Peyer's patch (tissue), 4 donors: ENCODE results near the gene FAM184B.

Source experiments
- CTCF ChIP-seq, 6 experiments: fragments of 450-650 bp in 4 of 6; fragments of 200-600 bp in 2 of 6; sonication (generic) in 1 of 6; IDR thresholded peaks; one replicate each; pipeline ENCODE4 v1.5.1; 2017 to 2019; ENCODE audit warnings: antibody characterized with exemption in 6 of 6, mild to moderate bottlenecking in 3 of 6, moderate library complexity in 1 of 6
- POLR2A ChIP-seq, 2 donors: fragments of 450-650 bp; IDR thresholded peaks; one replicate each; pipeline ENCODE4 v1.5.1; 2017; ENCODE audit warnings: antibody characterized with exemption in 2 of 2, mild to moderate bottlenecking in 2 of 2, moderate library complexity in 2 of 2

GRCh38 chr4:17757621-17758020, 23.8 kb downstream of the FAM184B start:
- no peak for TF ChIP-seq CTCF (IDR thresholded peaks at IDR 0.05)
- TF ChIP-seq POLR2A (IDR thresholded peaks at IDR 0.05): no peak
